ENCODE results near the gene TJP1. TPM values are rescaled to one million over a fixed set of nuclear protein-coding genes. Genes with fewer than 3 reads are reported as not detected.

The TJP1 gene
- total and polyA plus RNA-seq, 9 of the 15 experiments (the other 6 are each of a cell fraction or from before 2014, with no cell fraction given): 9.1 to 39.3 (median 28.0) TPM

- TF ChIP-seq ZNF274 (IDR thresholded peaks at IDR 0.05; ENCODE audit: borderline replicate concordance, low read depth, low read length) (no peak), PHF8 (IDR thresholded peaks at IDR 0.05; ENCODE audit: borderline replicate concordance, low read length) (peak; percentile 80; the same call in 1 of the 2 replicates), ZNF124 (CRISPR knock-in tag; IDR thresholded peaks at IDR 0.05) (no peak), FOXP1 (CRISPR knock-in tag; IDR thresholded peaks at IDR 0.05) (no peak), GABPB2 (CRISPR knock-in tag; conservative IDR thresholded peaks at IDR 0.05) (no peak), TAF1 (IDR thresholded peaks at IDR 0.05; ENCODE audit: control insufficient read depth, extremely low read depth, insufficient read depth, low read length, severe bottlenecking) (peak; percentile 65), ZNF583 (CRISPR knock-in tag; IDR thresholded peaks at IDR 0.05) (no peak), POLR2AphosphoS5 (IDR thresholded peaks at IDR 0.05; ENCODE audit: control insufficient read depth, insufficient read depth, low read depth, low read length) (peak; percentile 73), LEF1 (IDR thresholded peaks at IDR 0.05) (no peak), HMGN3 (IDR thresholded peaks at IDR 0.05; ENCODE audit: borderline replicate concordance, extremely low read depth, insufficient read length, low read depth, low read length) (no peak), SMARCC2 (IDR thresholded peaks at IDR 0.05; ENCODE audit: low read depth) (no peak), NKRF (IDR thresholded peaks at IDR 0.05; ENCODE audit: borderline replicate concordance) (no peak), PHF20 (IDR thresholded peaks at IDR 0.05; ENCODE audit: partially characterized antibody) (no peak), GTF2A2 (tag; IDR thresholded peaks at IDR 0.05) (no peak), CEBPB (tag; IDR thresholded peaks at IDR 0.05) (no peak), CREB1 (IDR thresholded peaks at IDR 0.05) (no peak), CREB1 (CRISPR knock-in tag; IDR thresholded peaks at IDR 0.05) (peak; percentile 38; the same call in 1 of the 2 replicates), TRIM24 (IDR thresholded peaks at IDR 0.05) (no peak), ZNF785 (CRISPR knock-in tag; IDR thresholded peaks at IDR 0.05) (no peak), NR3C1 (CRISPR knock-in tag; IDR thresholded peaks at IDR 0.05) (no peak), ARID1B (IDR thresholded peaks at IDR 0.05) (no peak), CGGBP1 (CRISPR knock-in tag; IDR thresholded peaks at IDR 0.05) (no peak), ZFP36 (IDR thresholded peaks at IDR 0.05; ENCODE audit: low read depth, low read length, partially characterized antibody) (no peak), PML (IDR thresholded peaks at IDR 0.05; ENCODE audit: low read length) (peak; percentile 52; the same call in 1 of the 2 replicates), ZSCAN29 (IDR thresholded peaks at IDR 0.05) (no peak), ZBTB9 (CRISPR knock-in tag; IDR thresholded peaks at IDR 0.05) (no peak), E2F6 (IDR thresholded peaks at IDR 0.05; ENCODE audit: borderline replicate concordance in 1 of 2, extremely low read depth in 1 of 2, insufficient read depth in 1 of 2, insufficient read length in 1 of 2, low read depth in 1 of 2, low read length in 1 of 2, poor library complexity in 1 of 2, severe bottlenecking in 1 of 2) (peak in 1 of 2 experiments; percentile 53)
Observed at GRCh38 chr15:29822100-29822683, at the start of gene TJP1 (continued).
